Peyer's patch (tissue), 4 donors: ENCODE measurements around the gene HOXC6.

Experiments used
- CTCF ChIP-seq, 6 experiments: fragments of 450-650 bp in 4 of 6; fragments of 200-600 bp in 2 of 6; sonication (generic) in 1 of 6; IDR thresholded peaks; one replicate each; pipeline ENCODE4 v1.5.1; 2017 to 2019; ENCODE audit warnings: antibody characterized with exemption in 6 of 6, mild to moderate bottlenecking in 3 of 6, moderate library complexity in 1 of 6
- POLR2A ChIP-seq, 2 donors: fragments of 450-650 bp; IDR thresholded peaks; one replicate each; pipeline ENCODE4 v1.5.1; 2017; ENCODE audit warnings: antibody characterized with exemption in 2 of 2, mild to moderate bottlenecking in 2 of 2, moderate library complexity in 2 of 2

GRCh38 chr12:54047160-54047963 is 19.1 kb downstream of the HOXC6 start:
- no peak for TF ChIP-seq CTCF (IDR thresholded peaks at IDR 0.05)
- no peak for TF ChIP-seq POLR2A (IDR thresholded peaks at IDR 0.05)
